ENCODE results near the gene GATD1.

Gene GATD1

DNA sequence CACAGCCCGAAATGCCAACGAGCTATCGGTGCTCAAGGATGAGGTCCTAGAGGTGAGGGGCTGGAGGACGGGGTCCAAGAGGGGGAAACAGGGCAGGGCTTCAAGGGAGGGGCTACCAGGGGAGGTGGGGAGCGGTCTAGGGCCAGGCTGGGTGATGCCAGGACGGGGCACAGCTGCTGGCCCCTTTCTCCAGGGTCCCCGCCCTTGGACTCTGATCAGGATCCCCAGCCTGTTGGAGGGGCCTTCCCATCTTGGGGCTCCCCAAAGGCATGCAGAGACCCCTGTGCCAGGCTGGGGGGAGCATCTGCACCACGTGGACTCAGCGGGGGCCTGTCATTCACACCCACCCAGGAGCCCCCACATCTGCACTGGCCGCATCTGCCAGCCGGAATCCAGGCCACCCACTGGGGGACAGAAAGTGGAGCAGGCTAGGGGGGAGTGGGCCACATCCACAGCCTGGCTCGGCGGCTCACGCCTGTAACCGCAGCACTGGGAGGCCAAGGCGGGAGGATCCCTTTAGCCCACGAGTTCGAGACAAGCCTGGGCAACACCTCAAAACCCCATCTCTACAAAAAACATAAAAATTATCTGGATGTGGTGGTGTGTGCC, 52.4 kb downstream of the GATD1 start:
- Histone ChIP-seq H3K4me1 (ENCODE audit: low read length) (peaks cover 20% of the 10 kb centered on the region), H3K9ac (ENCODE audit: low read length) (no peak overlapping the region), H3K27me3 (replicated peaks; ENCODE audit: insufficient read depth, low read length) (0 out of 2 replicates have a peak, but pooled peaks cover 12% of the 10 kb centered on the region), H3K9me3 (replicated peaks; ENCODE audit: insufficient read depth, low read length) (no peaks in the 10 kb centered on the region), H2AFZ (ENCODE audit: low read length) (0 out of 2 replicates have a peak overlapping the region, but pooled peaks have one; percentile 55), H3K36me3 (replicated peaks; ENCODE audit: insufficient read depth, low read length) (no peaks in the 10 kb centered on the region), H3F3A (ENCODE audit: insufficient read depth, low read length) (peaks cover 16% of the 10 kb centered on the region; the same call in 1 of the 2 replicates), H3K4me2 (ENCODE audit: low read depth, low read length) (peak overlapping the region; percentile 24; the same call in 1 of the 2 replicates), H3K79me2 (ENCODE audit: low read length) (no peaks in the 10 kb centered on the region), H4K20me1 (ENCODE audit: insufficient read depth, low read length) (no peaks in the 10 kb centered on the region), H3K9me2 (replicated peaks; ENCODE audit: insufficient read depth, low read length) (no peaks in the 10 kb centered on the region), H3K27ac (ENCODE audit: low read length) (no peak overlapping the region), H3K4me3 (ENCODE audit: low read length) (no peak overlapping the region)
- no peak for TF ChIP-seq EZH2 (optimal IDR thresholded peaks at IDR 0.05; ENCODE audit: low read depth, low read length)
- DNase-seq: no peak

DNA sequence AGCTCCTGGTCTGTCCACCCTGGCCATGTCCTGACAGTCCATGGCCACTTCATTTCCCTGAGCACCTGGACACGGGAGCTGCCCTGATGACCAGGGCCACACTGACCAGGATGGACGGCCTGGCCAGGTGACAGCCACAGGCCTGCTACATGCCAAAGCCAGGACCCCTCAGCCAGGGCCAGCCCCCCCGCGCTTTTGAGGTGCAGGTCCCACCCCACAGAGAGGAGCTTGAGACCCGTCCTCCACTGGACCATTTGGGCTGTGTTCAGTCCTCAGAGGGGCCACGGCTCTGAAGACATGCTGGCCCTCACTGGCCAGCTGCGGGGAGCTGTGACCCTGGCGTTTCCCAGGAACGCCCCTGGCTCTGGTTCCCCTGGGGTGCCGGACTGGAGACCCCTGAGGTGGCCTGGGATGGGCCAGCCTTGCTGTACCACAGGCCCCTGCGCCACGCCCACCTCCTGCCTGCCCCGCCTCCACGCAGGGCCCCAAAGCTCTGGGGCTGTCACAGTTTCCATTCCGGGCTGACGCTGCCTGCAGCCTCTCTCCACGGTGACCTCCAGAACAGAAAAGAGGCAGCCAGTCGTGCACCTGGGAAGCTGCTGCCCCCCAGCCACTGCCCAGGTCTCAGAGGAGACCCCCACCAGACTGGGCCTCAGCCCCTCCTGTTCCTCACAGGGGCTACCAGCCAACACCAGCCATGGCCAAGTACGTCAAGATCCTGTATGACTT, 53.1 kb downstream of the GATD1 start:
- peak overlapping the region; percentile 24; the same call in 1 of the 2 replicates for H3K4me2 ChIP-seq (ENCODE audit: low read depth, low read length)
- no peak overlapping the region for H3K4me3 ChIP-seq (ENCODE audit: low read length)
- no peak overlapping the region for H3K27ac ChIP-seq (ENCODE audit: low read length)
- peaks cover 13% of the 10 kb centered on the region; the same call in 1 of the 2 replicates for H3F3A ChIP-seq (ENCODE audit: insufficient read depth, low read length)
- TF ChIP-seq, protein P1, sequence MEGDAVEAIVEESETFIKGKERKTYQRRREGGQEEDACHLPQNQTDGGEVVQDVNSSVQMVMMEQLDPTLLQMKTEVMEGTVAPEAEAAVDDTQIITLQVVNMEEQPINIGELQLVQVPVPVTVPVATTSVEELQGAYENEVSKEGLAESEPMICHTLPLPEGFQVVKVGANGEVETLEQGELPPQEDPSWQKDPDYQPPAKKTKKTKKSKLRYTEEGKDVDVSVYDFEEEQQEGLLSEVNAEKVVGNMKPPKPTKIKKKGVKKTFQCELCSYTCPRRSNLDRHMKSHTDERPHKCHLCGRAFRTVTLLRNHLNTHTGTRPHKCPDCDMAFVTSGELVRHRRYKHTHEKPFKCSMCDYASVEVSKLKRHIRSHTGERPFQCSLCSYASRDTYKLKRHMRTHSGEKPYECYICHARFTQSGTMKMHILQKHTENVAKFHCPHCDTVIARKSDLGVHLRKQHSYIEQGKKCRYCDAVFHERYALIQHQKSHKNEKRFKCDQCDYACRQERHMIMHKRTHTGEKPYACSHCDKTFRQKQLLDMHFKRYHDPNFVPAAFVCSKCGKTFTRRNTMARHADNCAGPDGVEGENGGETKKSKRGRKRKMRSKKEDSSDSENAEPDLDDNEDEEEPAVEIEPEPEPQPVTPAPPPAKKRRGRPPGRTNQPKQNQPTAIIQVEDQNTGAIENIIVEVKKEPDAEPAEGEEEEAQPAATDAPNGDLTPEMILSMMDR (IDR thresholded peaks at IDR 0.05; ENCODE audit: low read length): no peak
- TF ChIP-seq EZH2phosphoT487 (IDR thresholded peaks at IDR 0.05; ENCODE audit: low read length) (no peak), EZH2 (optimal IDR thresholded peaks at IDR 0.05; ENCODE audit: low read depth, low read length) (no peak)
- H3K27me3 ChIP-seq (replicated peaks; ENCODE audit: insufficient read depth, low read length): 0 out of 2 replicates have a peak, but pooled peaks cover 18% of the 10 kb centered on the region
- H3K36me3 ChIP-seq (replicated peaks; ENCODE audit: insufficient read depth, low read length): no peaks in the 10 kb centered on the region
- DNase-seq: no peak
- H3K79me2 ChIP-seq (ENCODE audit: low read length): no peaks in the 10 kb centered on the region
- no peaks in the 10 kb centered on the region for H4K20me1 ChIP-seq (ENCODE audit: insufficient read depth, low read length)
- H3K4me1 ChIP-seq (ENCODE audit: low read length): peaks cover 20% of the 10 kb centered on the region
- H3K9me2 ChIP-seq (replicated peaks; ENCODE audit: insufficient read depth, low read length): no peaks in the 10 kb centered on the region
- H3K9ac ChIP-seq (ENCODE audit: low read length): no peak overlapping the region
- H2AFZ ChIP-seq (ENCODE audit: low read length): no peak overlapping the region
- H3K9me3 ChIP-seq (replicated peaks; ENCODE audit: insufficient read depth, low read length): no peaks in the 10 kb centered on the region

DNA sequence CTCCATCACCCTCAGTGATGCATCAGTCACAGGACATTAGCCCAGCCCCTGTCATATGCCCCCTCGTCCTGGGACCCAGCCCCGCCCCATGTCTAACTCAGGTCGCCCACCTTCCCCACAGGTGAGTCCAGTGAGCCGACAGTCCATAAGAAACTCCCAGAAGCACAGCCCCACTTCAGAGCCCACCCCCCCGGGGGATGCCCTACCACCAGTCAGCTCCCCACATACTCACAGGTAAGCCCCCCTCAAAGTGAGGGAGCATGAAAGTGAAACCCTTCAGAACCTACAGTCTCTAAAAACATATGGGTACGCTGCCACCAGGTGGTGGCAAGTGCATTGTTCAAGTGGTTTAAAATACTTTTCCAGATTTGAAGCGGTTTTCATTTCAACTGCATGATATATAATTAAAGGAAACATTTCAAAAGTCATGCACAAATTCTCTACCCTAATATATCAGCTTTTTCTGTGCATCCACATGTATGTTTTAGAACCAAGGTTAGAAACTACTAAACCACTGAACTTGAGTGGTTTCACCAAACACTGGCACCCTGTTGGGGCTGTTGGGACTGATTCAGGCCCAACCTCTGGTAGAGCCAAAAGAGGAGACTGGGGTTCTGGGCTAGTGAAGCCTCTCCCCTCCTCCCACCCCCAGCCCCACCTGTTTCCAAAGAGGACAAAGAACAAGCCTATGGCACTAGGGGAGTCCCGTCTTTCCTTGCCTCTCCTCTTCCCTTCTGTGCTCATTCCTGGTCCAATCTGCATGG, 54.0 kb downstream of the GATD1 start:
- TF ChIP-seq, protein P1 (IDR thresholded peaks at IDR 0.05; ENCODE audit: low read length): peak; percentile 69
- TF ChIP-seq EZH2 (optimal IDR thresholded peaks at IDR 0.05; ENCODE audit: low read depth, low read length): no peak
- no peak for TF ChIP-seq EZH2phosphoT487 (IDR thresholded peaks at IDR 0.05; ENCODE audit: low read length)
- no peak overlapping the region for H2AFZ ChIP-seq (ENCODE audit: low read length)
- no peaks in the 10 kb centered on the region for H4K20me1 ChIP-seq (ENCODE audit: insufficient read depth, low read length)
- H3K79me2 ChIP-seq (ENCODE audit: low read length): no peaks in the 10 kb centered on the region
- peak overlapping the region; percentile 55 for H3K4me2 ChIP-seq (ENCODE audit: low read depth, low read length)
- H3K9ac ChIP-seq (ENCODE audit: low read length): no peak overlapping the region
- peak; percentile 60 for DNase-seq
- H3K4me3 ChIP-seq (ENCODE audit: low read length): peak overlapping the region; percentile 15; the same call in 1 of the 2 replicates
- H3K27ac ChIP-seq (ENCODE audit: low read length): no peak overlapping the region
- H3K9me3 ChIP-seq (replicated peaks; ENCODE audit: insufficient read depth, low read length): no peaks in the 10 kb centered on the region
- peaks cover 20% of the 10 kb centered on the region; the same call in 1 of the 2 replicates for H3K27me3 ChIP-seq (replicated peaks; ENCODE audit: insufficient read depth, low read length)
- peaks cover 13% of the 10 kb centered on the region; the same call in 1 of the 2 replicates for H3F3A ChIP-seq (ENCODE audit: insufficient read depth, low read length)
- no peaks in the 10 kb centered on the region for H3K9me2 ChIP-seq (replicated peaks; ENCODE audit: insufficient read depth, low read length)
- no peaks in the 10 kb centered on the region for H3K36me3 ChIP-seq (replicated peaks; ENCODE audit: insufficient read depth, low read length)
- peaks cover 20% of the 10 kb centered on the region for H3K4me1 ChIP-seq (ENCODE audit: low read length)

All from MM.1S (cell line).